Measurements from ENCODE around the gene CD74. TPM values are rescaled to one million over a fixed set of nuclear protein-coding genes. Genes with fewer than 3 reads are reported as not detected.

CD74 gene
- total and polyA plus RNA-seq, 2 of the 13 experiments (the other 11 are each of a cell fraction or from before 2014, with no cell fraction given) = 34.1 to 84.4 TPM

DNA sequence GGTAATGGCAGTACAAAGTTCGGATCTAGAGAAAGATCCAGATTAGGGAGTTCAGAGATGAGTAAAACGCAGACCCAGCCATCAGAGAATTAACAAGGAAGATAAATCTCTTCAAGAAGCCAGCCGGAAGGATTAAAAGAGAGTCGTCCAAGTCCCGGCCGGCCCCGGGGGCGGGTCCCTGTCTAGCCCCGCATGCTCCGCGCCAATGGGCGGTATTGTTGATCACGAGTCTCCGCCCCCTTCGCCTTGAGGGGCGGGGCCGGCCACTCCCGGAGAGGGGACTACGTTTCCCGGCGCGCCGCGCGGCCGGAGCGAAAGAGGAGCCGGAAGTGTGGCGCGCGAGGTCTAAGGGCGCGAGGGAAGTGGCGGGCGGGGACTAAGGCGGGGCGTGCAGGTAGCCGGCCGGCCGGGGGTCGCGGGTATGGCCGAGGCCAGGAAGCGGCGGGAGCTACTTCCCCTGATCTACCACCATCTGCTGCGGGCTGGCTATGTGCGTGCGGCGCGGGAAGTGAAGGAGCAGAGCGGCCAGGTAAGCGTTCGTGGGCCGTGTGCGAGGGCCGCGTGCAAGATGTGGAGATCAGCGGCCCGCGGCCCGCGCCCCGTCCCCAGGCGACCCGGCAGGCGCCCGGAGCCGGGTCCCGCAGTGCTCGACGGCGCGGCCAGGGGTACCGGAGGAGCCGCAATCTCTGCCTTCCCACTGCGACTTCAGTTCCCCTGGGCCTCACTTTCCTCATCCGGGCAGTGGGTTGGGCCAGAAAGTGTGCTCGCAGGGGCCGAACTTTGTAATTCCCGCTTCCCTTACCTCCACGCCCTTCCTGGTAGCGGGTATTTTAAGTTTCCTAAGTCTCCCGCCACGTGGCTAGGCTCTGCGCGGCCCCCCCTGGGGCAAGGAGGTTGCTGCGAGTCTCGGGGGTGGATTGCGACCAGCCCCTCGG lies 55.1 kb downstream of the CD74 start, which contains the start of gene TCOF1 (continued):
- TF ChIP-seq ZBTB39 (CRISPR knock-in tag; IDR thresholded peaks at IDR 0.05) (no peak), ZBTB44 (CRISPR knock-in tag; IDR thresholded peaks at IDR 0.05) (0 out of 2 replicates have a peak, but pooled peaks have one; percentile 37), ZMYM3 (CRISPR knock-in tag; IDR thresholded peaks at IDR 0.05) (peak; percentile 63; the same call in 1 of the 2 replicates), TBL1XR1 (IDR thresholded peaks at IDR 0.05; ENCODE audit: borderline replicate concordance, low read length, partially characterized antibody) (no peak), FOSL2 (CRISPR knock-in tag; IDR thresholded peaks at IDR 0.05) (0 out of 2 replicates have a peak, but pooled peaks have one; percentile 17), ZNF607 (CRISPR knock-in tag; IDR thresholded peaks at IDR 0.05; ENCODE audit: borderline replicate concordance) (no peak), PREB (CRISPR knock-in tag; IDR thresholded peaks at IDR 0.05) (no peak), ZNF260 (CRISPR knock-in tag; IDR thresholded peaks at IDR 0.05; ENCODE audit: borderline replicate concordance, low read depth) (no peak), RFX1 (IDR thresholded peaks at IDR 0.05) (no peak), ELF3 (CRISPR knock-in tag; IDR thresholded peaks at IDR 0.05) (peak; percentile 55; the same call in 1 of the 2 replicates), THAP11 (CRISPR knock-in tag; IDR thresholded peaks at IDR 0.05) (peak; percentile 98), ZNF143 (CRISPR knock-in tag; IDR thresholded peaks at IDR 0.05) (peak; percentile 93), HOXD1 (CRISPR knock-in tag; IDR thresholded peaks at IDR 0.05) (no peak), HNRNPUL1 (IDR thresholded peaks at IDR 0.05; ENCODE audit: low read depth, low read length) (no peak), ATF7-NPFF (CRISPR knock-in tag; IDR thresholded peaks at IDR 0.05; ENCODE audit: low read depth) (peak; percentile 83; the same call in 1 of the 2 replicates), ZNF432 (CRISPR knock-in tag; IDR thresholded peaks at IDR 0.05; ENCODE audit: borderline replicate concordance) (no peak), FOXA1 (IDR thresholded peaks at IDR 0.05) (no peak), FOXA1 (CRISPR knock-in tag; IDR thresholded peaks at IDR 0.05) (no peak), SIX1 (CRISPR knock-in tag; IDR thresholded peaks at IDR 0.05; ENCODE audit: borderline replicate concordance) (peak; percentile 81)
- TF ChIP-seq, protein P1, sequence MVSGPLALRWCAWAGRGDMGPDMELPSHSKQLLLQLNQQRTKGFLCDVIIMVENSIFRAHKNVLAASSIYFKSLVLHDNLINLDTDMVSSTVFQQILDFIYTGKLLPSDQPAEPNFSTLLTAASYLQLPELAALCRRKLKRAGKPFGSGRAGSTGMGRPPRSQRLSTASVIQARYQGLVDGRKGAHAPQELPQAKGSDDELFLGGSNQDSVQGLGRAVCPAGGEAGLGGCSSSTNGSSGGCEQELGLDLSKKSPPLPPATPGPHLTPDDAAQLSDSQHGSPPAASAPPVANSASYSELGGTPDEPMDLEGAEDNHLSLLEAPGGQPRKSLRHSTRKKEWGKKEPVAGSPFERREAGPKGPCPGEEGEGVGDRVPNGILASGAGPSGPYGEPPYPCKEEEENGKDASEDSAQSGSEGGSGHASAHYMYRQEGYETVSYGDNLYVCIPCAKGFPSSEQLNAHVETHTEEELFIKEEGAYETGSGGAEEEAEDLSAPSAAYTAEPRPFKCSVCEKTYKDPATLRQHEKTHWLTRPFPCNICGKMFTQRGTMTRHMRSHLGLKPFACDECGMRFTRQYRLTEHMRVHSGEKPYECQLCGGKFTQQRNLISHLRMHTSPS (CRISPR knock-in tag; IDR thresholded peaks at IDR 0.05; ENCODE audit: low read depth) = no peak
- TF ChIP-seq, protein P2, sequence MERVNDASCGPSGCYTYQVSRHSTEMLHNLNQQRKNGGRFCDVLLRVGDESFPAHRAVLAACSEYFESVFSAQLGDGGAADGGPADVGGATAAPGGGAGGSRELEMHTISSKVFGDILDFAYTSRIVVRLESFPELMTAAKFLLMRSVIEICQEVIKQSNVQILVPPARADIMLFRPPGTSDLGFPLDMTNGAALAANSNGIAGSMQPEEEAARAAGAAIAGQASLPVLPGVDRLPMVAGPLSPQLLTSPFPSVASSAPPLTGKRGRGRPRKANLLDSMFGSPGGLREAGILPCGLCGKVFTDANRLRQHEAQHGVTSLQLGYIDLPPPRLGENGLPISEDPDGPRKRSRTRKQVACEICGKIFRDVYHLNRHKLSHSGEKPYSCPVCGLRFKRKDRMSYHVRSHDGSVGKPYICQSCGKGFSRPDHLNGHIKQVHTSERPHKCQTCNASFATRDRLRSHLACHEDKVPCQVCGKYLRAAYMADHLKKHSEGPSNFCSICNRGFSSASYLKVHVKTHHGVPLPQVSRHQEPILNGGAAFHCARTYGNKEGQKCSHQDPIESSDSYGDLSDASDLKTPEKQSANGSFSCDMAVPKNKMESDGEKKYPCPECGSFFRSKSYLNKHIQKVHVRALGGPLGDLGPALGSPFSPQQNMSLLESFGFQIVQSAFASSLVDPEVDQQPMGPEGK (CRISPR knock-in tag; IDR thresholded peaks at IDR 0.05) = peak; percentile 58

Measured in HepG2 (cell line).